Stimulated activated CD8-positive, alpha-beta memory T cell treated with anti-CD3 and anti-CD28 coated beads, Interleukin-4, amount 100 ng/mL, for 1 hour (primary cell): ENCODE measurements around the gene LRRK1.

ENCODE experiments used
- DNase-seq, 2 donors: peaks; one replicate each; pipeline ENCODE4 v3.0.0-alpha.2; 2020; ENCODE audit warnings: low read depth in 2 of 2, low spot score in 1 of 2

Gene LRRK1

GRCh38 chr15:101004500-101004899 lies 85.3 kb downstream of the LRRK1 start:
- no peak for DNase-seq

- no peak for DNase-seq
These were observed 86.0 kb downstream of the LRRK1 start for GRCh38 chr15:101004986-101005747.

DNA sequence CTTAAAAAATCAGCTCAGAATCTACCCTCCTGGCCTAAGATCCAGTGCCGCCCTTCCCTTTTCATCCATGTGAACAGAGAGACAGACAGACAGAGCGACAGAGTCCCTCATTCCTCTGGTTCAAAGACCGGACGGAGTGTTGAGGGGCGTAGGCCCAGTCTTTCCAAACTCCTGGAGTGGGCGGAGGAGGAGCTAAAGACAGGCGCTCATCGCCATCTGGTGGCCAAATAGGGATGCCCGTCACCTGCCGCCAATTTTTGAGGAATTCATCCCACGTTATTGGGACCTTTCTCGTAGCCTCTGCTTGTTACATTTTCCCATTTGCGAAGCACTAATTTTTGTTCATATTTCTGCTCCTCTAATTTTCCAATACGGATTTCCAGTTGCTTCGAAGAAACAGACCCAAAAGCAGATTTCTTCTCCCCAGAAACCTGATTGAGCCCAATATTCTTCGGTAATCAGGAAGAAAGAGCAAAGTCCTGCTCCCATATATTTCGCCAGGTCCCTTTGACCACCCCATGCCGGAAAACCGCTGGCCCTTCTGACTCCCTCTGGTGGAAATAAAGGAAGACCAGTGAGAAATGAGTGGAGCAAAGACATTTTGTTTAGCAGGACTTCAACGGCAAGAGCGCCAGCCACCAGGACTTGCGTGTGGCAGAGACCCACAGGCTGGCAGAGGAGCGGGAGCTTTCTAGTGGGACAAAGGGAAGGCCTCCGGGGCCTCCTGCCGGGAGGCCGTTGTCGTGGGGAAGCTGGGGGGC lies 88.0 kb downstream of the LRRK1 start:
- DNase-seq: peak in 1 of 2 donors; percentile 14

GRCh38 chr15:101008158-101009139 lies 89.3 kb downstream of the LRRK1 start:
- DNase-seq: peak; percentile 72 to 74

DNA sequence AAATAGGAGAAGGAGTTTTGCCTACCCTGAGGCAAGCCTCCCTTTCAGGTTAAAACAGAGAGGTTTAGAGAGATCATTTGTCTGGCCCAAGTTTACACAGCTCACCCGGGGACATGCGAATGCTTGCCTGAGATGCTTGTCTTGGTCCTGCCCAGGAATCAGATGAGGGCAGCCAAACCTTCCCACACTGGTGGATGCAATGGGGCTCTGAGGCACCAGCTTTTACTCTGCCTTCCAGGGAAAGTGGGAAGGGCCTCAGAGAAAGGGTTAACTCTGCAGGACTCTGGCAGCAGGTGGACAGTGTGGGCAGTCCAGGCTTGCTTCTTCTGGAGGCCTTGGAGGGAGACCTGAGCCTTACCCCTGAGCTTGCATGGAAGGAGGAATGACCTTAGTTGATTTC lies 90.0 kb downstream of the LRRK1 start:
- no peak for DNase-seq

DNA sequence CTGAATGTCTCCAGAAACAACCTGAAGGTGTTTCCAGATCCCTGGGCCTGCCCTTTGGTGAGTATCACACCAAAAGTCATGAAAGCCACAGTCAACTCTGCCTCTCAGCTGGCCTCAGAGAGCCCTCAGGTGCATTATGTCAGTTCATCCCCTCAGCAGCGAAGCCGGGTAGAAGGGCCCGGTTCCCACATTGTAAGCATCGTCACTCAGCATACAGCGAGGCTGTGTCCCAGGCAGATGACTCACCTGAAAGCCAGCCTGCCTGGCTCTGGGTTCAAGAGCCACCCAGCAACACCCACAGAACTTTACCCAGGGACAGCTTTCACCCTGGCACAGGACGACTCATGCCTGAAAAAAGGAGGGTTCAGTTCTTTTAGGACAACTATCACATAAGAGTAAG lies 91.6 kb downstream of the LRRK1 start:
- no peak for DNase-seq

DNA sequence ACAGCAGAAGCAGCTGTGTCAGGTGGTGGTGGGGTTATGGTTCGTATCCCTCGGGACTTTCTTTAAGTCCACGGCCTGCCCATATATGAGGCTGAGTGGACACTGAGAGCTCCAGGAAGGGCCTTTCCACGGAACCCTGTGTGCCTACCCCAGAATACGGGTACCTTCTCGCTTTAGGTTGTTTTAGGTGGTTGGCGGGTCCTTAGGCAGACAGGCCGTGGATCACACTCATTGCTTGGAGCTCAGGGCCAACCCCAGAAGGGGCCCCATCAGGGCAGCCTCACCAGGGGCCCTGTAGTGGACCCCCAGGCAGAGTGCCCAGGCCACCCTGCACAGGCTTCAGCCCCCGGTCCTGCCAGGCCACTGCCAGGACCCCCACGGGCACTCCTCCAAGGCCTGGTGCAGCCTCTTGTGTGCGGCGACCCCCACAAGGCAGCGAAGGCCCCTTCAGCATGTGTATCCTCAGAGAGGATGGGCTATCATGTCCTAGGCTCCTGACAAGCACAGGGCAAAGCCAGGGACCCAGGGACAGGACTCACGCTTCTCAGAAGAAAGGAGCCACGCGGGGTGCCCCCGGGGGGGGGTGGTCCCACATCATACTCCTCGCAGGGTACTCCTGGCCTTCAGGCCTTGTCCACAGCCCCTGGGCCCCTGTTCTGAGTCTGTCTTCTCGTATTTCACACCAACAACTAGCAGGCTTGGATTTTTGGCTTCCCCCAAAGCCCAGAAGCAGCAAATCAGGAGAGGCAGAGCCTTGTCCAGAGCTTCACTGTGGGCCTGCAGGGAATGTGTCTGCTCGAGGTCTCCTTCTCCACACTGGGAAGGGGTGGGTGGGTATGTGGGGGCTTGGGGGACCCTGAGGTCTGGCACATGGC lies 93.4 kb downstream of the LRRK1 start:
- no peak for DNase-seq

GRCh38 chr15:101013201-101013550 lies 94.0 kb downstream of the LRRK1 start:
- DNase-seq: no peak

DNA sequence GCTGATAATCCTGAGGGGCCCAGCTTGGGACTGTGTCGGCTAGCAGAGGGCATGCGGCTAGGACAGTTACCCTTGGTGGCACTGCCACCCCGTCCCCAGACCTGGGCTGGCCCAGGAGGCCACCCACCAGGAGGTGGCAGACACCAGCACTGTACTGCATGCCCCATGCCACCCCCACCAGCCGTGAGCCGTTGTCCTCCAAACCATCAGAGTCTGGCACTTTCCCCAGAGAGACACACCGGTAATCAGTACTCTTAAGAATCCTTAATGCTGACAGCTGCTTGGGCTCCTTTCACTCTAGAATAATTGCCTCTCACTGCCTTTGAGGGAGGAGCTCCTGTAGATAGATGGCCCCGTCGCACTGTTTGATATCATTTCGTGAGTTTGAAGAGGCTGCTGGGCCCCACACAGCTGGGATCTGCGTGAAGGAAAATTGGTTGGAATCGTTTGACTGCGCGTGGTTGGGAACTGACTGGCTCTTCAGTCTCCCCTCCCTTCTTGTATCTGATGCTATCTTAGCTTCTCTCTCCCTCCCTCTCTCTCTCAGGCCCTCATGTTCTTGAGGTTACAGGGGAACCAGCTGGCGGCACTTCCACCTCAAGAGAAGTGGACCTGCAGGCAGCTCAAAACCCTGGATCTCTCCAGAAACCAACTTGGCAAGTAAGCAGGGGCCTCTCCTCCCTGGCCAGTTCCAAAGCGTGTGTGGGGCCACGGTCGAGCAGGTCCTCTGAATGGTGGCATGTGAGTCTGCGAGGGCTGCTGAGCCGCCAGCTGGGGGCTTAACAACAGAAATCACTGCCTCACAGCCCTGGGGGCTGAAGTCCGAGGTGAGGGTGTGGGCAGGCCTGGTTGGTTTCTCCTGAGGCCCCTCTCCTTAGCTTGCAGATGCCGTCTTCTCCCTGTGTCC lies 94.9 kb downstream of the LRRK1 start:
- no peak for DNase-seq

- peak; percentile 16 to 48 for DNase-seq
These were observed 96.0 kb downstream of the LRRK1 start for GRCh38 chr15:101014921-101015841.

DNA sequence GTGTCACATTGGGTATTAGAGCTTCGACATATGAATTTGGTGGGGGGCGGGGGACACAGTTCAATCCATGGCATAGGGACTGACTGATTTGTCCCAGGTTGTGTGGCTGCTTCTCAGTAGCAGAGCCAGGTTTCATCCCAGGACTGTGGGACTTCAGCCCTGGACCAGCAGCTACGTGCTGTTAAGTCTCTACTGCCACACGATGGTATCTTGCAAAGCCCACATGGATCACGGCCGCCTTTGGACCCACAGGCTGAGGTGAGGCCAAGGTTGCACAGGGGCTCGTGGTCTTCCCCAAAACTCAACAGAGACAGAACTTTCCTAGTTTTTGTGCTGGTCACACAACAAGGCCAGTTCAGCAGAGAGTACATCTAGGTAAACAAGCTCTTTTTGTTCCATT lies 97.4 kb downstream of the LRRK1 start:
- no peak for DNase-seq

DNA sequence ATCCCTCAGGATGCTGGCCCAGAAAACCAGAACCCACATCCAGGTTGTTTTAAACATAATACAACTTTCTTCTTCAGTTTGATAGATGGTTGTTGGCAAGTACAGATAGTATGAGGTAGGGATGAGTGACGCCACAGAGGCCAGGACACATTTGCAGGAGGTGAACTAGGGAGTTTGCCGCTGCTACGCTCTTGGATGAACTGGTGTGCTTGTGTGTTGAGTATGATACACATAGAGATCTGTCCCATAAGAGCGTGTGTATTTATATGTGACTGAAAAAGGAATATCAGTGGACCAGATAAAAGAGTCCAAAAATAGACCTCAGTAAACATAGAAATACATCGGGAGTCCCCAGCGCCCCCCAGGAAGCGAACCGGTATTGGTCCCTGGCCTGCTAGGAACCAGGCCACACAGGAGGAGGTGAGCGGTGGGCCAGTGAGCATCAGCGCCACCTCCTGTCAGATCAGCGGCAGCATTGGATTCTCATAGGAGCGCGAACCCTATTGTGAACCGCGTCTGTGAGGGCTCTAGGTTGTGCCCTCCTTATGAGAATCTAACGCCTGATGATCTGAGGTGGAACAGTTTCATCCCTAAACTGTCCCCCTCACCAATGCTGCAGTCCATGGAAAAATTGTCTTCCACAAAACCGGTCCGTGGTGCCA lies 98.1 kb downstream of the LRRK1 start:
- DNase-seq: no peak

DNA sequence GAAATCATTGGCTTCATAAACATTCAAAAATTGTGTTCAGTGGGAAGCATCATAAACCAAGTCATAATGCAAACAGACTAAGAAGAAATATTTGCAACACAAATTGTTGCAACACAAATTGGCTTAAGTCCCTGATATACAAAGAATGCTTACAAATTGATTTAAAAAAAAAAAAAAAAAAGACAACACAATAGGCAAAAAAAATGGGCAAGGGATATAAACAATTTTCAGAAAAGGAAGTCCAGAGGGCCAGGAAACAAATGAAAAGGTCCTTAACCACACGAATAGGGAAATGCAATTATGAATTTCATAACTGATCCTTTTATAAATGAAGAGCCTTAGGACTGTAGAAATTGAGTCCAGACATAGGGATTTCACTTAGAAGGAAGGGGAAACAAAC lies 98.9 kb downstream of the LRRK1 start:
- DNase-seq: no peak

DNA sequence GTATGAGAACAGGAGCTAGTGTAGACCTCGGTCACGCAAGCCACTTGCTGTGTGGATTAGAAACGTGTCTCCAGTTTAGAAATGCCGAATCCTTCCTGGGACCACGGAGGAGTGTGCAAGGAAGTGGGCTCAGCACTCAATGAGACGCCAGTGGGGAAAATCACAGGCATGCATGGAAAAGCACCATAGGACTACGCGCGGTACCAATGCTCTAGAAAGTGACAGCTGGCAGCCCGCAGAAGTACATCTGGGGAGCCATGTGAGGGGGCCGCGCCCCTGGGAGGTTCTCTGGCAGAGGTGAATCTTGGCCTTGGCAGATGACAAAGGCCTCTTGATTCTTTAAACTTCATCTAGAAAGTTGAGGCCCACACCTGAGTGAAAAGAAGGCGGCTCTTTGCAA lies 99.3 kb downstream of the LRRK1 start:
- DNase-seq: no peak

- no peak for DNase-seq
These were observed 100.3 kb downstream of the LRRK1 start for GRCh38 chr15:101019366-101019896.

- no peak for DNase-seq
These were observed 101.3 kb downstream of the LRRK1 start for GRCh38 chr15:101020451-101020850.

DNA sequence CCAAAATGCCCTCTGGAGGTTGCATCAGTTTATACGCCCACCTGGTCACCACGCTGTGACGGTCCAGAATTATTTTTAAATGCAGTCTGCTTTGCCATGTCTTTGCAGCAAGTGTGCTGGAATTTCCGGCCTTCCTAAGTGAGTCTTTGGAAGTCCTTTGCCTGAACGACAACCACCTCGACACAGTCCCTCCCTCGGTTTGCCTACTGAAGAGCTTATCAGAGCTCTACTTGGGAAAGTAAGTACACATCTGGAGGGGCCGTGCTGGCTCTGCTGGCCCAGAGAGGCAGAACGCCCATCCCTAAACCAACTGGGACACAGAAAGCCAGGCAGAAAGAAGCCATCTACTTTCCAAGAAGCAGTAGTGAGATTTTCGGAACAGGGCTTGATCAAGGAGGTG lies 101.8 kb downstream of the LRRK1 start:
- DNase-seq: no peak

- no peak for DNase-seq
These were observed 103.1 kb downstream of the LRRK1 start for GRCh38 chr15:101022306-101022705.
